ENCODE results near the gene CCDC187. TPM values are rescaled to one million over a fixed set of nuclear protein-coding genes. Genes with fewer than 3 reads are reported as not detected.

CCDC187 gene
- total RNA-seq, 1 donor from 2014 or later: not detected

DNA sequence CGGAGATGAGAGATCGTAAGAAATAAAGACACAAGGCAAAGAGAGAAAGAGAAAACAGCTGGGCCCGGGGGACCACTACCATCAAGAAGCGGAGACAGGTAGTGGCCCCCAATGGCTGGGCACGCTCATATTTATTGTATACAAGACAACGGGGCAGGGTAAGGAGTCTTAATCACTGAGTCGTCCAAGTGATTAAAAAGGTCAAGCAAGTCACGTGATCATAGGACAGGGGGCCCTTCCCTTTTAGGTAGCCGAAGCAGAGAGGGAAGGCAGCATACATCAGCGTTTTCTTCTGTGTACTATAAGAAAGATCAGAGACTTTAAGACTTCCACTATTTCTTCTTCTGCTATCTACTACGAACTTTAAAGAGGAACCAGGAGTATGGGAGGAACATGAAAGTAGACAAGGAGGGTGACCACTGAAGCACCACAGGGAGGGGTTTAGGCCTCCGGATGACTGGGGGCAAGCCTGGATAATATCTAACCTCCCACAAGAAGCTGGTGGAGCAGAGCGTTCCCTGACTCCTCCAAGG, 33.7 kb downstream of the CCDC187 start:
- intact Hi-C loops (cut with micrococcal nuclease): no loop called here

DNA sequence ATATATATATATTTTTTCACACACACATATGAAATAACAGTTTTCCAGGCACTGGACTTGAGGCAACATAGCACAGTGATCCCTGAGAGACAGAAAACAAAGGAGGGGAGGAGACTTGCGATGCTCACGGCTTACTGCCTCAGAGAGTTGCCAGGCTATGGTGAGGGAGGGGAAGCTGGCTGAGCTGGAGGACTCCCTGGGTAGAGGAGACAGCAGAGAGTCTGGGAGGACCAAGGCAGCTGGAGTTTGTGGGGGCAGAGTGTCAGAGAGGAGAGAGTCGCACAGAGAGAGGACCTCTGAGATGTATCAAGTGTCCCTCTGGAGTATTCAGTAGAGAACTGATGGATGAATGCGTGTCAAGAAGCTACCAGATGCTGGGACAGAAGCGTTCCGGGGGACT, 35.2 kb downstream of the CCDC187 start:
- intact Hi-C loops (cut with micrococcal nuclease): loop anchor here (10.0 kb wide), 1 partner anchor 266 kb away; no protein-coding TSS in a partner anchor

DNA sequence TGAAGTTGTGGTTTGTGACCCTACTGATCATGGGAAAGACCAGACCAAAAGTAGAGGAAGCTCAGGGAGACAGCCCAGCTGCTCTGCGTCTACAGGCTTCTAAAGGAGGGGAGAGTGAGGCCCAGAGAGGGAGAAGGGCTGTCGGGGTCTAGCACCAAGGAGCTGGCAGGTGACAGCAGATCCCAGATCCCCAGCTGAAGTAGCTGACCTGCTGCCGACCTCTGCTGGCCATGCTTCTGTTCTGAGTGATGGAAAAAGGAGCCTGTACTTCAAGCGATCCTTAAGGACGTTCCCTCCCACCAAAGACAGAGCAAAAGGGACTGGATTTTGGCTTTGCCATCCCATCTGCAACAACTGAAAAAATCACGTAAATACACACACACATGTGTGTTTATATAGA, 35.6 kb downstream of the CCDC187 start:
- intact Hi-C loops (cut with micrococcal nuclease): loop anchor here (10.0 kb wide), 1 partner anchor 266 kb away; no protein-coding TSS in a partner anchor

DNA sequence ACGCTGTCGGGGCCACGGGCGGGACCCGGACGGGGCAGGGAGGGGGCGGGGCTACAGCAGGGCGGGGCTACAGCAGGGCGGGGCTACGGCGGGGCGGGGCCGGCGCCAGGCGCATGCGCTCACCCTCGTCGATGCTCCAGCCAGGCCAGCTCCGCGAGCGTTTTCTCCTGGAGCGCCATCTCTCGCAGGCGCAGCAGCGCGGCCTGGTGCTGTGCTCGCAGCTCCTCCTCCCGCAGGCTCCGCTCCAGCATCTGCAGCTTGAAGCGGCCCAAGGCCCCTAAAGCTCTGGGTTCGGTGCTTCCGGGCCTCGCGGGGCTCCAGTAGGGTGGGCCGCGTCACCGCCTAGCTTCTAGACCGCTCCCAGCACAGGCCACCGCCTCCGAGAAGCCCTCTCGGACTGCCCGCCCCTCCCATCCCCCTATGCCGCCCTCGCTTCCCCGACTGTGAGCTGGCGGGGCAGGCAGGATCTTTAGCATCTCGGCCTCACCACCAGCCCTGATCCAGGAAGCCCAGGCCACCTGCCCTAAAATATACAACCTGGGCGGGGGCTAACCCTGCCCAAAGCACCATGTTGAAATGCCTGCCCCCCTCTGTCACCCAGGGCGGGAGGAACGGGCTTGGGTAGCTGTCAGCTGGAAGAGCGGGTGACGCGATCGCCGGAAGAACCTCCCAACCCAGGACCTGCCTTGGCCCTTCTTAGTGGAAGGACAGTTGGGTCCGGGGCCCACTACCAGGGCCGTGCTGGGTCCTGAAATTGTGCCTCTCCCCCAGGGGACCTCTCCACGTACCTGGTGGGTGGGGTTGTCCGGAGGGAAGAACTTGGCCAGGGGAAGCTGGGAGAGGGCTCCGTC, 36.4 kb downstream of the CCDC187 start:
- intact Hi-C loops (cut with micrococcal nuclease): loop anchor here (1.0 to 10.0 kb wide), 9 partner anchors 22 to 360 kb away; partner anchors contain the start of genes CAMSAP1, DNLZ, QSOX2 and SEC16A

- intact Hi-C loops (cut with micrococcal nuclease): loop anchor here (1.0 to 10.0 kb wide), 9 partner anchors 21 to 359 kb away; partner anchors contain the start of genes CAMSAP1, DNLZ, QSOX2 and SEC16A
These were observed 37.3 kb downstream of the CCDC187 start for GRCh38 chr9:136266641-136267040.

GRCh38 chr9:136265561-136266355, 38.1 kb downstream of the CCDC187 start:
- intact Hi-C loops (cut with micrococcal nuclease): loop anchor here (10.0 kb wide), 1 partner anchor 269 kb away; no protein-coding TSS in a partner anchor

GRCh38 chr9:136264441-136265405, 39.2 kb downstream of the CCDC187 start:
- intact Hi-C loops (cut with micrococcal nuclease): loop anchor here (10.0 kb wide), 1 partner anchor 270 kb away; no protein-coding TSS in a partner anchor

DNA sequence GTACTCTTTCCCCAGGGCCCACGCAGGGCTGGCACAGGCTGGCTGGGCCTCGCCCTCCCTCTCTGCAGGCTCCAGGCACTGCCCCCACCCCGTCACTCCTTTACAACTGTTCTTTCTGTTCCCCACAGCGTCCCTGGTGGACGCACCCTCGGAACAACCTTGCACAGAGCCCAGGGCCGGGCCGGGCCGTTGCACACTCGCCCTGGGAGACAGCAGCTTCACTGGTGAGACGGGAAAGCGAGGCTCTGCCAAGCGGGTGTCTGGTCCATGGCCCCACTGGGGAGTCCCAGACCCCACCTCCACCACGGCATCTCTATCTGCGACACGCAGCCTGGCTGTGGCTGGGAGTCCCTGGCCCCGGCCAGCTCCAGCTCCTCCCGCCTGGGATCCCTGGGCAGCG, 39.9 kb downstream of the CCDC187 start:
- intact Hi-C loops (cut with micrococcal nuclease): loop anchor here (10.0 kb wide), 1 partner anchor 271 kb away; no protein-coding TSS in a partner anchor

DNA sequence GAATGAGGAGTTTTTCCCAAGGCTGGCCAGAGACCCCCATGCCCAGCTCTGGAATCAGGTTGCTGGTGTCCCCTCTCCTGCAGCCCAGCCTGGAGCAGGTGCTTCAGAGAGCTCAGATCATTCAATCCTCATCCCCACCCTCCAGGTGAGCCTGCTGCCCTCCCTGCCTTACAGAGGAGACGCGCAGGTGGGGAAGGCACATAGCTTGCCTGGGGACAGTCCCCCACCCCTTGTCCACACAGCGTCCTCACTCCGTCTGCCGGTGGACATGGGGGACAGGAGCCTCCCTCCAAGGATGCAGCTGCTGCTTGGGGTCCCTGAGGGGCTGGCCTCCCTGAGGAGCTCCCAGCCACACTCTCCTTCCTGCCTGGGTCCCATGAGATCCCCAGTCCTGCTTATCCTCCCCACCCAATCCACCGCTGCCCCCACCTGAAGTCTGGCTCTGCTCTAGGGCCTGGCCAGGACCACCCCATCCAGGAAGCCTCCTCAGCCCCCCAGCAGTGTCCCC, 41.2 kb downstream of the CCDC187 start:
- intact Hi-C loops (cut with micrococcal nuclease): loop anchor here (10.0 kb wide), 1 partner anchor 272 kb away; no protein-coding TSS in a partner anchor

- intact Hi-C loops (cut with micrococcal nuclease): loop anchor here (10.0 kb wide), 1 partner anchor 273 kb away; no protein-coding TSS in a partner anchor
These were observed 42.0 kb downstream of the CCDC187 start for GRCh38 chr9:136261686-136262430.

GRCh38 chr9:136260936-136261472, 42.9 kb downstream of the CCDC187 start:
- intact Hi-C loops (cut with micrococcal nuclease): loop anchor here (10.0 kb wide), 1 partner anchor 274 kb away; no protein-coding TSS in a partner anchor

- intact Hi-C loops (cut with micrococcal nuclease): loop anchor here (10.0 kb wide), 1 partner anchor 274 kb away; no protein-coding TSS in a partner anchor
These were observed 43.4 kb downstream of the CCDC187 start for GRCh38 chr9:136260521-136260920.

- intact Hi-C loops (cut with micrococcal nuclease): loop anchor here (10.0 kb wide), 1 partner anchor 275 kb away; no protein-coding TSS in a partner anchor
These were observed 44.1 kb downstream of the CCDC187 start for GRCh38 chr9:136259836-136260235.

GRCh38 chr9:136259517-136259813, 44.4 kb downstream of the CCDC187 start:
- intact Hi-C loops (cut with micrococcal nuclease): no loop called here

GRCh38 chr9:136258786-136259516, 44.9 kb downstream of the CCDC187 start:
- intact Hi-C loops (cut with micrococcal nuclease): no loop called here

DNA sequence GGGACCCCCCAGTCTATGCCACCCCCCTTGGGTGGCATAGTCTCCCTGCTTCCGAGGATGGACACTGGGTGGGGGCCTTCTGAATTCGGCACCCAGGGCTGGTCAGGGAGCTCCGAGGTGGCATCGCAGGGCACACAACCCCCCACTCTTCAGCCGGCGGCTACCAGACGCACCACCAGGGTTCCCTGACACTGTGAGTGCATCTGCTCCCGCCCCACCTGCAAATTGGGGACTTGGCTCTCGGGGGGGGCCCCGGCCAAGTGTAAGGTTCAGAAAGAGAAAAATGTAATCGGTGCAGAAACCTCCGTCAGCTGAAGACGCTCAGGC, 45.6 kb downstream of the CCDC187 start:
- intact Hi-C loops (cut with micrococcal nuclease): no loop called here

DNA sequence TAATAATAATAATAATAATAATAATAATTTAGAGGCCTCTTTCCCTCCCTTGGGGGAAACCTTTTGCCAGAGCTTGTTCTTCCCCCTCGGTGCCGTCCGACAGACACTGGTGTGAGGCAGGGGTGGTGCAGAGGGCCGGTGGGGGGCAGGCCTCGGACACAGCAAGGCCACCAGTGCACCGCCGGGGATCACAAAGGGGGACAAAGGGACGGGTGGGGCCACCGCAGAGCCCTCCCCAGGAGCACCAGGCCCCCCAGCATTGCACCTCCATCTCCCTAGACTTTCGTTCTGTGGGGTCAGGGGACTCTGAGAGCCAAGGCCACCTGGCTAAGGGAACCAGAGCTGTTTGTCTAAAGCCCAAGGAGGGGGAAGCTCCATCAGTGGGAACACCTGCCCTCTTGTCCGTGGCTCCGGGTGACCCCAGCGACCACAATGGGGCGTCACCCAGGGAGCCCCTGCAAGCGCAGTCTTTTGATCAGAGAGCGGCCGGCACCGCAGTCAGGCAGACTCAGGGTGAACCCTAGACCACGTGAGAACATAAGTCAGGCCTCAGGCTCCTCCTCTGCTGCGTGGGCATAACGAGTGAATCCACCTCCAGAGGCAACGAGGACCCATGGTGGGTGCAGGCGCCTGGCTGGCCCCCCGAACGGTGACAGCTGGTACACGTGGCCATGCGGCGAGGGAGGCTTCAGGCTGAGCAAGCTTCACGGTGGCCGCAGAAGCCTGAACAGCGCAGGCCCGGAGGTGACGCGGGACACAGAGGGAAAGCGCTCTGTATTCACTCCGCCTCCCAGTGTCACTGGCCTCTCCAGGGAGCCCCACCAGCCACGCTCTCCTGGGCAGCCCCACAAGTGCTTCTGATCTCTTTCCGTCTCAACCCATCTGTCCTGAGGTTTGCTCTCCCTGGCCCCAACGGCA, 46.3 kb downstream of the CCDC187 start:
- intact Hi-C loops (cut with micrococcal nuclease): no loop called here

Measured in T-helper 1 cell treated with Interleukin-12 subunit alpha and Interleukin-12 subunit beta and Interleukin-4 antibody, amounts not matched to agents 30 ng/mL and 1 ng/mL, for 36 hours (primary cell).